Testis (tissue), 3 donors: ENCODE results near the gene DSE. TPM values are rescaled to one million over a fixed set of nuclear protein-coding genes. Genes with fewer than 3 reads are reported as not detected.

Experiments
- DNase-seq: peaks from one replicate; pipeline ENCODE4 v3.0.0-alpha.2; 2019
- H3K27ac ChIP-seq, 2 donors: fragments of 200-600 bp; sonication (generic); one replicate each; pipeline ENCODE4 v1.5.1; 2019
- H3K27me3 ChIP-seq: fragments of 200-600 bp; sonication (generic); one replicate; pipeline ENCODE4 v1.5.1; 2019
- H3K36me3 ChIP-seq: fragments of 200-600 bp; sonication (generic); one replicate; pipeline ENCODE4 v1.5.1; 2017; ENCODE audit warnings: low read depth; ENCODE audit errors: missing control alignments
- H3K4me1 ChIP-seq: fragments of 200-600 bp; sonication (generic); one replicate; pipeline ENCODE4 v1.5.1; 2019
- H3K4me3 ChIP-seq, 2 donors: fragments of 200-600 bp; sonication (generic); one replicate each; pipeline ENCODE4 v1.5.1; 2017 to 2019
- H3K9me3 ChIP-seq: fragments of 200-600 bp; sonication (generic); one replicate; pipeline ENCODE4 v1.5.1; 2017
- POLR2A ChIP-seq: fragments of 450-650 bp; IDR thresholded peaks from one replicate; pipeline ENCODE4 v1.6.1; 2017; ENCODE audit warnings: antibody characterized with exemption, mild to moderate bottlenecking, moderate library complexity
- WGBS, 2 donors: methylation state at CpG; one replicate each; pipeline ENCODE4 v1.1.5; 2018; 5-methylcytosine and 5-hydroxymethylcytosine counted together
- intact Hi-C: fragments of 100-400 bp; cut with DNase I; formaldehyde crosslinking; loops from one replicate; pipeline ENCODE4 v1.15.1; 2023; ENCODE audit warnings: low total_unique reads
- polyA plus RNA-seq: library from polyadenylated mRNA; stranded (reverse); fragments of 350-450 nt; fragmentation: Illumina TruSeq; extraction: RNeasy Lipid Tissue Mini Kit (QIAGEN cat#74804); gene quantifications from one replicate; pipeline ENCODE4 v1.2.3, GENCODE V29; 2014; ENCODE audit warnings: low read depth, low replicate concordance; ENCODE audit not compliant: insufficient read depth
- total RNA-seq, 2 donors: library from RNA; depleted of rRNA; stranded (reverse); fragments of >200 nt; gene quantifications; one replicate each; pipeline ENCODE4 v1.2.3, GENCODE V29; 2016
- TF ChIP-seq, protein P1 (sequence below), 3 experiments: fragments of 450-650 bp in 2 of 3; fragments of 200-600 bp in 1 of 3; sonication (generic) in 1 of 3; IDR thresholded peaks; one replicate each; pipeline ENCODE4 v1.5.1; 2016 to 2019; ENCODE audit warnings: antibody characterized with exemption in 3 of 3, mild to moderate bottlenecking in 2 of 3, moderate library complexity in 1 of 3

Gene DSE
- total and polyA plus RNA-seq, 3 donors from 2014 or later: 31.5 to 49.3 (median 35.1) TPM

DNA sequence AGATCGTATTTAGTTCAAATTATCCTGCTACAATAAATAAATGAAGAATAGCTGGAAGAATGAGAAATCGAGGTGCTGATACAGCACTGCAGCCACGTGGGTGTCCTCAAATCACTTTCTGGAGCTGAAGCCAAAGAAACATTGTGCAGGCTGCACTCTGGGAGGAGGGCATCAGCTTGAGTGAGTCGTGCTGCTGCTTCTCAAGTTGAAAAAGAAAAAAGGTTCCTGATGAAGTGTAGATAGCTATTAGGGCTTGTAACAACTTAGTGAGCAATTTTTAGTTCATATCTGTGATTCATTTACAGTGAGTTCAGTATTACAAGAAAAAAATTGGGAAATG, 40.5 kb downstream of the DSE start:
- Histone ChIP-seq H3K36me3 (no peaks in the 10 kb centered on the region), H3K27ac (peak overlapping the region in 1 of 2 donors; percentile 0), H3K4me1 (peaks cover 13% of the 10 kb centered on the region), H3K4me3 (no peak overlapping the region), H3K27me3 (no peaks in the 10 kb centered on the region), H3K9me3 (no peaks in the 10 kb centered on the region)
- 24 to 27% methylated on average over 4 of the region's 4 CpGs for WGBS, 2 donors
- intact Hi-C loops: no loop called here
- TF ChIP-seq, protein P1, sequence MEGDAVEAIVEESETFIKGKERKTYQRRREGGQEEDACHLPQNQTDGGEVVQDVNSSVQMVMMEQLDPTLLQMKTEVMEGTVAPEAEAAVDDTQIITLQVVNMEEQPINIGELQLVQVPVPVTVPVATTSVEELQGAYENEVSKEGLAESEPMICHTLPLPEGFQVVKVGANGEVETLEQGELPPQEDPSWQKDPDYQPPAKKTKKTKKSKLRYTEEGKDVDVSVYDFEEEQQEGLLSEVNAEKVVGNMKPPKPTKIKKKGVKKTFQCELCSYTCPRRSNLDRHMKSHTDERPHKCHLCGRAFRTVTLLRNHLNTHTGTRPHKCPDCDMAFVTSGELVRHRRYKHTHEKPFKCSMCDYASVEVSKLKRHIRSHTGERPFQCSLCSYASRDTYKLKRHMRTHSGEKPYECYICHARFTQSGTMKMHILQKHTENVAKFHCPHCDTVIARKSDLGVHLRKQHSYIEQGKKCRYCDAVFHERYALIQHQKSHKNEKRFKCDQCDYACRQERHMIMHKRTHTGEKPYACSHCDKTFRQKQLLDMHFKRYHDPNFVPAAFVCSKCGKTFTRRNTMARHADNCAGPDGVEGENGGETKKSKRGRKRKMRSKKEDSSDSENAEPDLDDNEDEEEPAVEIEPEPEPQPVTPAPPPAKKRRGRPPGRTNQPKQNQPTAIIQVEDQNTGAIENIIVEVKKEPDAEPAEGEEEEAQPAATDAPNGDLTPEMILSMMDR (IDR thresholded peaks at IDR 0.05): no peak
- no peak for TF ChIP-seq POLR2A
- peak; percentile 75 for DNase-seq

DNA sequence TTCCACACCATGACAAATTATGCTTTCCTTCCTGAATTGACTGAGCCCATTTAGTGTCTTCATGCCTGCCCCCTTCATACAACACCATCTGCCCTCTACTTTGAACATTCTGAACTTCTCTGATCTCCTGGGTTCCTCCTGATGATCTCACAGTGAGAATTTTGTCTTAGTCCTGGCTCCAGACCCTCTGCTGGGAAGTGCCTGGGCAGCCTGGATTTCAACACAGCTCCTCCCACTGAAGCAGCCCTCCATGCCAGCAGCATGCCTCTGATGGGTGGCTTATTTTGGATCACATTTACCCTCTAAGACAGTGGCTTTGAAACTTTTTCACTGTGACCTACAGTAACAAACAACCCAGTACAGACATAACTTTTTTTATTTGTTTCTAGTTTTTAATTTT, 41.5 kb downstream of the DSE start:
- DNase-seq: no peak
- Histone ChIP-seq H3K36me3 (no peaks in the 10 kb centered on the region), H3K4me1 (peaks cover 13% of the 10 kb centered on the region), H3K4me3 (no peak overlapping the region), H3K9me3 (no peaks in the 10 kb centered on the region), H3K27me3 (no peaks in the 10 kb centered on the region), H3K27ac (no peak overlapping the region)
- TF ChIP-seq, protein P1 (IDR thresholded peaks at IDR 0.05): no peak
- no peak for TF ChIP-seq POLR2A
- intact Hi-C loops: no loop called here

DNA sequence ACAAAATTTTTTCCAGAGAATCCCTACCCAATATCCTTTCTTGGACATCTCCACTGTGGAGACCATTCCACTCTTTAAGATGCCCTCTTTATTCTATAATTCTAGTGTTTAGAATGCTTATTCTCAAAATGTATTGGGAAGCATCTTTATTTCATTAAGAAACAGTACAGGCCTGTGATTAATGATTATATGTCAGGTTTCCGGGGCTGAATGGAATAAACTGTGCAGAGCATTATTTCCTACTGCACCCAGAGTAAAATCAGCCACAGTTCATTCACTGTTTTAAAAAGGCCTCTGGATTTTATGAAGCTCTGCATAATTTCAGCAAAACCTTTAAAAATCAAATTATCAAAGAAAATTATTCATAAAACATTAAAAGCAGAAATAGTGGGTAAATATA, 42.6 kb downstream of the DSE start:
- no peak for TF ChIP-seq POLR2A
- TF ChIP-seq, protein P1 (IDR thresholded peaks at IDR 0.05): no peak
- Histone ChIP-seq H3K4me1 (peaks cover 17% of the 10 kb centered on the region), H3K27me3 (no peaks in the 10 kb centered on the region), H3K36me3 (no peaks in the 10 kb centered on the region), H3K9me3 (no peaks in the 10 kb centered on the region), H3K27ac (no peak overlapping the region), H3K4me3 (no peak overlapping the region)
- intact Hi-C loops: no loop called here
- no peak for DNase-seq
- 66 to 87% methylated on average over 1 of the region's 1 CpG for WGBS, 2 donors

DNA sequence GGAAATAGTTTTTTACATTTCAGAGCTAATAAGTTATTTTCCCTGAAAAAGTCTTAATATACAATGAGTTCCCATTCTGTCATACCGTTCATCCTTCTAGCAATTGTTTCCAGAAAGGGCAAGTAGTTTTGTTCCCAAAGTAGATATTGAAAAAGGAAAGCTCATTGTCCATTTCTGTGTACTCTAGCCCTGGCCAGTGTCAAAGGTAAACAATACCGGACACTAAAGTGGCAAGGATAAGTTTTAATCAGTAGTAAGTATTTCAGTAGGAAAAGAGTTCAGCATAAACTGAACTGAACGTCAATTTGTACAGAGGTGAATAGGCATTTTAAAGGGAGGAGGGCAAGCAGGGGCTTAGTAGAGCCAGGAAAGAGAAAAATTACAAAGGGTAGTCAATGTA, 46.9 kb downstream of the DSE start:
- Histone ChIP-seq H3K4me3 (no peak overlapping the region), H3K9me3 (no peaks in the 10 kb centered on the region), H3K36me3 (no peaks in the 10 kb centered on the region), H3K27ac (no peak overlapping the region), H3K27me3 (no peaks in the 10 kb centered on the region), H3K4me1 (peaks cover 4% of the 10 kb centered on the region)
- 51 to 54% methylated on average over 3 of the region's 3 CpGs for WGBS, 2 donors
- intact Hi-C loops: no loop called here
- no peak for DNase-seq
- TF ChIP-seq, protein P1 (IDR thresholded peaks at IDR 0.05): no peak
- no peak for TF ChIP-seq POLR2A

DNA sequence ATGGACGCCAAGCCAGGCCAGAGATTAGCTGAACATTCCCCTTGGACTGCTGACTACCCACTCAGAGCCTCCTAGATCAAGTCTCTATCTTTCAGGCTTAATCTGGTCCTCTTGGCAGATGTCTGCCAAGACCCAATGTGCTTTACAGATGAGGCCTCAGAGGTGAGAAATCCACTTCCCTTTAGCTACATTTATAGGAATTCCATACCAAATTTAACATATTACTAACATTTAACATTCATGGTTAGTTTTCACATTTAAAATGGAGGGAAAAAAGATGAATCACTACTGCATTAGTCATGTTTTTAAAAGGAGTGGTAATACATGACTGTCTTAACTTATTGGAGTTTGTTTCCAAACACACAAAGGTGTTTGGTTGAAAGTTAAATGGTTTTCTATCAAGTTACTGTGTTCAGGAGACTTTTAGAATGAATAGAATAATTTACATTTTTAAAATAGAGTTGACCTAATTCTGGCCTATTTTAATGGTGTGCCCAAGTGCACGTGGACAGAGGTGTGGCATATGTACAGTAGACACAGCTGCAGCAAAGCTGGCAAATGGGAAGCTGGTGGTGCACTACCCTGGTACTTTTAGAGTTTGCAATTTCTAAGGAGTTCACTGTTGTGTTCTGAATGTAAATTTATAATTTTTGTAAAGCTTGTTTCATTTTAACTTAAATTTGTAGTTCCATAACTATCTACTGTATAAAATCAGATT, 48.5 kb downstream of the DSE start:
- TF ChIP-seq, protein P1 (IDR thresholded peaks at IDR 0.05): no peak
- TF ChIP-seq POLR2A: no peak
- DNase-seq: no peak
- no peaks in the 10 kb centered on the region for H3K9me3 ChIP-seq
- no peaks in the 10 kb centered on the region for H3K27me3 ChIP-seq
- H3K27ac ChIP-seq: no peak overlapping the region
- no peak overlapping the region for H3K4me3 ChIP-seq
- H3K4me1 ChIP-seq: peaks cover 4% of the 10 kb centered on the region
- H3K36me3 ChIP-seq: no peaks in the 10 kb centered on the region
- 85 to 90% methylated on average over 2 of the region's 2 CpGs for WGBS, 2 donors
- intact Hi-C loops: no loop called here
